GM12873 (cell line): ENCODE results near the gene GREM2.

Experiments
- TF ChIP-seq, protein P1 (sequence below): IDR thresholded peaks from 2 replicates; pipeline ENCODE4 v1.5.1; 2012; ENCODE audit warnings: low read depth, mild to moderate bottlenecking, moderate library complexity, low read length, control low read depth; ENCODE audit not compliant: insufficient read depth; ENCODE audit errors: missing control alignments

The GREM2 gene

DNA sequence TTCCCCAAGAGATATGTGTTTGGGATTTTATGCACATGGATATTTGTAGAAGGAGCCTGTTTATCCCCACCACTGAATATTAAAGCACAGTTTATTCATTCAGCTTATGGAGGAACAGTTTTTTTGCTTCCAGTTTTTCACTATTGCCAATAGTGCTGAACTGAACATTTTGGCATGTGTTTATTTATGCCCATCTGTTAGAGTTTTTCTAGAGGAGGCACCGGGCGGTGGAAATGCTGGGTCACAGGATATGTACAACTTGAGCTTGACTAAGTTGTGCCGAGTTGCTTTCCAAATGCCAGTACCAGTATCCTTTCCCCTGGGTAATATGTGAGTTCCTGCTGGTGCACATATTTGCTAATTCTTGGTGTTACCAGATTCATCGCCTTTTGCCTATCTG, 111.3 kb downstream of the GREM2 start:
- TF ChIP-seq, protein P1, sequence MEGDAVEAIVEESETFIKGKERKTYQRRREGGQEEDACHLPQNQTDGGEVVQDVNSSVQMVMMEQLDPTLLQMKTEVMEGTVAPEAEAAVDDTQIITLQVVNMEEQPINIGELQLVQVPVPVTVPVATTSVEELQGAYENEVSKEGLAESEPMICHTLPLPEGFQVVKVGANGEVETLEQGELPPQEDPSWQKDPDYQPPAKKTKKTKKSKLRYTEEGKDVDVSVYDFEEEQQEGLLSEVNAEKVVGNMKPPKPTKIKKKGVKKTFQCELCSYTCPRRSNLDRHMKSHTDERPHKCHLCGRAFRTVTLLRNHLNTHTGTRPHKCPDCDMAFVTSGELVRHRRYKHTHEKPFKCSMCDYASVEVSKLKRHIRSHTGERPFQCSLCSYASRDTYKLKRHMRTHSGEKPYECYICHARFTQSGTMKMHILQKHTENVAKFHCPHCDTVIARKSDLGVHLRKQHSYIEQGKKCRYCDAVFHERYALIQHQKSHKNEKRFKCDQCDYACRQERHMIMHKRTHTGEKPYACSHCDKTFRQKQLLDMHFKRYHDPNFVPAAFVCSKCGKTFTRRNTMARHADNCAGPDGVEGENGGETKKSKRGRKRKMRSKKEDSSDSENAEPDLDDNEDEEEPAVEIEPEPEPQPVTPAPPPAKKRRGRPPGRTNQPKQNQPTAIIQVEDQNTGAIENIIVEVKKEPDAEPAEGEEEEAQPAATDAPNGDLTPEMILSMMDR = no peak

DNA sequence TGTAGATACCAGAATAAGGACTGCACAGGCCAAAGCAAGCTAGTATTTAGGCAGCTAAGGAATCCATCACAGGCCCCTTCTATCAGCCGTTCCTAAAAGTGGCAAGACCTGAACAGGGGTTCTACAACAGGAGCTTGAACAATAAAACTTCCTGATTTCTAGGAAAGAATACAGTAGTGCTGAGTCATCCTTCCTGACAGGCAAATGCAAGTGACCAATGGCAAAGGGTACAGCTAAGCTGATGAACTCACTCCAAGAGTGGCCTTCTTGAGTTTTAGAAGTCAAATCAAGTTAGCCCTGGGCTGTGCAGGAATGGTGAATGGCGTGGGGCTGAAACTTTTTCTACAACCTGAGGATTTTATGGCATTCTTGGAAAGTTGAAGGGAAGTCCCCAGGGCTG, 112.9 kb downstream of the GREM2 start:
- TF ChIP-seq, protein P1 = no peak

DNA sequence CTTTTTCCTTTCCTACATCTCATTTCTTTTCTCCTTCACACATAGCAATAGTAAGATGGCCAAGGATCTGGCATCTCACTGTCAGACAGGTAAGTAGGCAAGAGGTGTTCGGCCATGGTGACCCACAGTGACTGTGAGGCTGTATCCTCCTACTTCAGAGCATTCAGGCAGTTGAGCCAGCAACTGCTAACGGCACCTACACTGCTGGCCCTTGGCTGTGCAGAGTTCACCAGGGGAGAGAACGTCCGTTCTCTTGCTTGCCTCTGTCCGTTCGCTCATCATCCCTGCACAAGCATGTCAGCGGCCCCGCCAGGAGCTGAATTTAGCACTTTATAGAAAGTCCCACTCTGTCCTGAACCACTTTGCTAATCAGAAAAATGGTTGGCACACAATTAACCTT, 113.6 kb downstream of the GREM2 start:
- TF ChIP-seq, protein P1 = no peak

DNA sequence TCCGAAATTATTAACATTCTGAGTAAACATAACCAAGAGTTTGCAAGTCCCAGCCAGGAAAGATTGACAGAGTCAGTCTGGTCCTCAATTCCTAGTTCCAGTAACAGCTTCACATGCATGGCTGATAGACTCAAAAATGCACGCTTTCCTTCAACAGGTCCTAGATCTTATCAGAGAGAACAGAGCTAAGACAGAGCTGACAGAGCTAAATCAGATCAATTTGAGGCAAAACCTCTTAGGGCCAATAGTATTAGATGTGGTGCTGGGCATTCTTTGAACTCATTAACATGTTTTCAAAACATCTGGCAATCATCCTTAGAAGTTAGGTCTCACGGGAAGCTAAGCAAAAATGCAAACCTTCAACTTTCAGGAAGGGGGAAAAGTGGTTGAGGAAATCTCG, 114.0 kb downstream of the GREM2 start:
- TF ChIP-seq, protein P1 = no peak

DNA sequence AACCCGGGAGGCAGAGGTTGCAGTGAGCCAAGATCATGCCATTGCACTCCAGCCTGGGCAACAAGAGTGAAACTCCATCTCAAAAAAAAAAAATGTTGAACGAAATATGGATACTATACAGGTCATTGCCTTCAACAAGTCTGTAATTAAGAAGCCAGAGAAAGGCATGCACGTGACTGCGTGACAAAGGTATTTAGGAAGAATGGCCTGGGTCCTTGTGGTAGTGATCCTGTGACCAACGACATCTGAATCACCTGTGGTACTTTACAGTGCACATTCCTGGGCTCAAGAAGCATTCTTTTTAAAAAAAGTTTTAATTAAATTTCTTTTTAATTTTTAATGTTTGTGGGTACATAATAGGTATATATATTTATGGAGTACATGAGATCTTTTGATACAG, 115.0 kb downstream of the GREM2 start:
- TF ChIP-seq, protein P1 = no peak

DNA sequence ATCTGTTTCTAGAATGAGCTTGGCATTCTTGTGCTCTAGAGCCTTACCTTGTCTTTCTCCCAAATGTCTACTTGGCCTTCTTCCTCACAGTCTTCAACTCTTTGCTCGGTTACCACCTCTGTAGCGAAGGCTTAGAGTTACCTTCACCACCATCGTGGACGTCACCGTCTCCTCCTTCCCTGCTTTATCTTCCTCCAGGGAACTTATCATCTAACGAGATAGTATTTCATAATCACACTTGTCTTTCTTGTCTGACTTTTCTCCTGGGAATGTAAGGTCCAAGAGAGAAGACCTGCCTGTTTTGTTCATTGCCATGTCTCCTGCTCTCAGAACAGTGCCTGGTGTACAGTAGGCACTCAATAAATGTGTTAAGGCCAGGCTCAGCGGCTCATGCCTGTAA, 115.6 kb downstream of the GREM2 start:
- TF ChIP-seq, protein P1 = no peak

DNA sequence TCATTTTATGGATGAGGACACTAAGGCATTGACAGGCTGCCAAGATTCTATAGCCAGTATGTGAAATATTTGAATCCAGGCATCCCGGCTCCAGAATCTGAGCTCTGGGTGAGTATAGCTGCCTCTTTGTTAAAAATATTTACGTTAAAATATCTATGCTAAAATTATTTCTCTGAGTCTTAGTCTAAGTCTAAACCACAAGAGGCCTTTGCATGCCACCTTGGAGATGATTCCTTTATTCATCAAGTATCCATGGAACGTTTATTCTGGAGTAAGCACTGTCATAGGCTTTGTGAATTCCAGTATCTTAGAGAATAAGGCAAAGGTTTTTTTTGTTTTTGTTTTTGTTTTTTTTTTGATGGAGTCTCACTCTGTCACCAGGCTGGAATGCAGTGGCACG, 116.4 kb downstream of the GREM2 start:
- TF ChIP-seq, protein P1 = no peak
